ENCODE measurements around the gene OTULINL. TPM values are rescaled to one million over a fixed set of nuclear protein-coding genes. Genes with fewer than 3 reads are reported as not detected.

Gene OTULINL
- total RNA-seq, 5 donors from 2014 or later (not counting 1 experiment from before 2014, with no cell fraction given), result 30.0 to 50.1 (median 32.6) TPM

DNA sequence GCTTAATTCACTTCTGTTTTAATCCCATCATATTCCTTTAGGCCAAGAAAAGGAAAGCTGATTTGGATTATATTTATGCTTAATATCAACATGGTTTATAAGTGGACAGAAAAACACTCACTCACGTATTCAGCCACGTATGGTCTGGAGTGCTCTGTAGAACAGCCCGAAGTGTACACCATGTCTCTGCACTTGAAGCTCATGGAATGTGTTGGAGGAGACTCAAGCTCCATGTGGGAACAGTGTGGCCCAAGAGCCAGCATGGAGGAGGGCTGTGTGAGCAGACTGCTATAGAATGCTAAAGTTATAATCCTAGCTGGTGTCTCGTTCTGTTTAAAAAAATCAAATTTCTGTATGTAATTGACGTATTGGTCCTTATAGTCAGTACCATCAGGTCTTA lies 32.9 kb downstream of the OTULINL start:
- POLR2A ChIA-PET, result interaction anchor here in 1 of 2 donors (0.5 kb wide), 1 partner anchor 23 kb away, joined by 4 read pairs; no protein-coding TSS in a partner anchor
- no peak overlapping the region for H3K27ac Mint-ChIP-seq

DNA sequence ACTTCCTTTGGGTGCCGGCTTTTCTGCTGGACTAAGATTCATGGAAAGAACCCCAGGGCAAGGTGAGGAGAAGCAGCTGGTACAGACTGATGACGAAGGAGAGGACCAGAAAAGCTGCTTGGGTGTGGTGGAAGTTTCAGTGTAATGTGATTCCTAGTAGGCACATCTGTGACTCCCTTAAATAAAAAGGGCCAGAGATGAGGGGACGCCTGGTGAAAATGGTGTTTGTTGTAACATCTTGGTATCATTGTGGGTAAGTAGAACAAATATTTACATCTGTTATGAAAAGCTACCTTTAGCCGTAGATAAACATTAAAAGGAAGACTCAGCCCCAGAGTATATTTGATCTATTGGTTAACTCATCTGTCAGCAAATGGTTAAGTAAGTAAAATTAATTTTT lies 33.8 kb downstream of the OTULINL start:
- ChIA-PET POLR2A (no interaction called here), CTCF (interaction anchor here in 1 of 2 donors (1.2 kb wide), 1 partner anchor 33 kb away, joined by 4 read pairs; no protein-coding TSS in a partner anchor)
- Histone ChIP-seq H3K4me1 (ENCODE audit: control insufficient read depth in 1 of 2, extremely low read depth in 1 of 2, insufficient read depth in 2 of 2, low read length in 2 of 2) (no peaks in the 10 kb centered on the region), H3K36me3 (ENCODE audit: control insufficient read depth in 2 of 2, extremely low read depth in 1 of 2, insufficient read depth in 1 of 2, low read length in 1 of 2) (peaks cover 3 to 40% of the 10 kb centered on the region in 2 donors), H3K9me3 (no peaks in the 10 kb centered on the region), H3K4me3 (ENCODE audit: control insufficient read depth in 1 of 2, extremely low read depth in 1 of 2, low read length in 1 of 2) (no peak overlapping the region), H3K27me3 (replicated peaks in 1 of 2; ENCODE audit: control insufficient read depth in 2 of 2, extremely low read depth in 1 of 2, insufficient read depth in 2 of 2, low read length in 1 of 2) (no peaks in the 10 kb centered on the region), H3K27ac (ENCODE audit: low read length) (no peak overlapping the region)
- Mint-ChIP-seq H3K27me3 (no peaks in the 10 kb centered on the region), H3K4me3 (no peak overlapping the region), H3K27ac (no peak overlapping the region), H3K36me3 (peaks cover 64% of the 10 kb centered on the region), H3K4me1 (no peaks in the 10 kb centered on the region), H3K9me3 (peaks cover 0 to 6% (median 4%) of the 10 kb centered on the region in 3 donors)
- ATAC-seq (replicated peaks in 1 of 4) (no peak), DNase-seq (no peak)
- 93% methylated on average over 3 of the region's 4 CpGs for WGBS (ENCODE audit: insufficient coverage)

More for the DNA sequence above, 32.9 kb downstream of the OTULINL start:
- Mint-ChIP-seq H3K4me1 (no peaks in the 10 kb centered on the region), H3K27me3 (no peaks in the 10 kb centered on the region), H3K9me3 (peaks cover 0 to 4% (median 0%) of the 10 kb centered on the region in 3 donors), H3K4me3 (no peak overlapping the region), H3K36me3 (peaks cover 67% of the 10 kb centered on the region)
- Histone ChIP-seq H3K36me3 (ENCODE audit: control insufficient read depth in 2 of 2, extremely low read depth in 1 of 2, insufficient read depth in 1 of 2, low read length in 1 of 2) (peaks cover 7 to 46% of the 10 kb centered on the region in 2 donors), H3K4me1 (ENCODE audit: control insufficient read depth in 1 of 2, extremely low read depth in 1 of 2, insufficient read depth in 2 of 2, low read length in 2 of 2) (no peaks in the 10 kb centered on the region), H3K9me3 (no peaks in the 10 kb centered on the region), H3K27me3 (replicated peaks in 1 of 2; ENCODE audit: control insufficient read depth in 2 of 2, extremely low read depth in 1 of 2, insufficient read depth in 2 of 2, low read length in 1 of 2) (no peaks in the 10 kb centered on the region), H3K27ac (ENCODE audit: low read length) (no peak overlapping the region), H3K4me3 (ENCODE audit: control insufficient read depth in 1 of 2, extremely low read depth in 1 of 2, low read length in 1 of 2) (no peak overlapping the region)
- ATAC-seq (replicated peaks in 1 of 4) (no peak), DNase-seq (no peak)
- WGBS (ENCODE audit: insufficient coverage), result 100% methylated on average over 3 of the region's 5 CpGs
- CTCF ChIA-PET, result no interaction called here

DNA sequence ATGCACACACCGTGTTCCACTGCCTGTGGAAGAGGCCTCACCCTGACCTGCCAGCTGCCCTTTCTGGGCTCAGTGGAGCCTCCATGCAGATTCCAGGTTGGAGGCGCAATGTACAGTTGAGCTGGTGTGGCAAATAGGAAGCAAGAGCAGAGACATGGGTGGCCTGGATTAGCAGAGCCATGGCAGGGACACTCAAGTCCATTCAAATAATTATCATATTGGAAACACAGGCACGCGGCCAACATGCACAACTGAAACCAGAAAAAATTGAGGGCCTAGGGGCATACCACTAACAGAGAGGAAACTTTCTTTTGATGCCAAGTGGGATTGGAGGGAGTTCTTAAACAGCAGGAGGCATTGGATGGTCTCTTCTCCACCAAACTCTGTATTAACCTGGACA lies 35.8 kb downstream of the OTULINL start:
- DNase-seq (no peak), ATAC-seq (replicated peaks in 1 of 4) (no peak)
- H3K27me3 Mint-ChIP-seq, result no peaks in the 10 kb centered on the region
- WGBS (ENCODE audit: insufficient coverage), result 100% methylated on average over 1 of the region's 4 CpGs
- no peaks in the 10 kb centered on the region for H3K9me3 ChIP-seq
- no peak overlapping the region for H3K27ac Mint-ChIP-seq
- no peak overlapping the region for H3K4me3 ChIP-seq (ENCODE audit: control insufficient read depth in 1 of 2, extremely low read depth in 1 of 2, low read length in 1 of 2)
- H3K36me3 Mint-ChIP-seq, result peaks cover 64% of the 10 kb centered on the region
- peaks cover 14 to 25% (median 15%) of the 10 kb centered on the region in 3 donors for H3K9me3 Mint-ChIP-seq
- H3K4me1 ChIP-seq (ENCODE audit: control insufficient read depth in 1 of 2, extremely low read depth in 1 of 2, insufficient read depth in 2 of 2, low read length in 2 of 2), result no peaks in the 10 kb centered on the region
- H3K4me3 Mint-ChIP-seq, result no peak overlapping the region
- no peak overlapping the region for H3K27ac ChIP-seq (ENCODE audit: low read length)
- ChIA-PET POLR2A (no interaction called here), CTCF (interaction anchor here in 1 of 2 donors (0.7 kb wide), 1 partner anchor 229 kb away, joined by 6 read pairs; no protein-coding TSS in a partner anchor)
- H3K27me3 ChIP-seq (replicated peaks in 1 of 2; ENCODE audit: control insufficient read depth in 2 of 2, extremely low read depth in 1 of 2, insufficient read depth in 2 of 2, low read length in 1 of 2), result no peaks in the 10 kb centered on the region
- H3K36me3 ChIP-seq (ENCODE audit: control insufficient read depth in 2 of 2, extremely low read depth in 1 of 2, insufficient read depth in 1 of 2, low read length in 1 of 2), result peaks cover 3 to 25% of the 10 kb centered on the region in 2 donors
- H3K4me1 Mint-ChIP-seq, result no peaks in the 10 kb centered on the region

DNA sequence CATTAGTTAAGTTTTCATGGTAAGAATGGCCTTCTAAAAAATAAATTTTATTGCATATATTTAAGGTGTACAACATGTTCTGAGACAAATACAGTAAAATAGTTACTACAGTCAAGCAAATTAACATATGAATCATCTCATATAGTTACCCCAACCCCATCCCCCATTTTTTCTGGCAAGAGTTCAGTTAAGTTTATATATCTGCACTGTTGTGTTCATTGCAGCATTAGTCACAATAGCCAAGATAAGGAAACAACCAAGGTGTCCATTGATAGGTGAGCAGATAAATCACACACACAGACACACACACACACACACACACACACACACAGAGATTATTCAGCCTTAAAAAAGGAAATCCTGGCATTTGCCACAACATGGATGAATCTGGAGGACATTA lies 45.7 kb downstream of the OTULINL start:
- ATAC-seq (replicated peaks in 1 of 4) (no peak), DNase-seq (no peak)
- H3K27me3 Mint-ChIP-seq, result no peaks in the 10 kb centered on the region
- H3K4me1 Mint-ChIP-seq, result no peaks in the 10 kb centered on the region
- Histone ChIP-seq H3K27me3 (replicated peaks in 1 of 2; ENCODE audit: control insufficient read depth in 2 of 2, extremely low read depth in 1 of 2, insufficient read depth in 2 of 2, low read length in 1 of 2) (peaks cover 0 to 2% of the 10 kb centered on the region in 2 experiments), H3K4me1 (ENCODE audit: control insufficient read depth in 1 of 2, extremely low read depth in 1 of 2, insufficient read depth in 2 of 2, low read length in 2 of 2) (no peaks in the 10 kb centered on the region), H3K4me3 (ENCODE audit: control insufficient read depth in 1 of 2, extremely low read depth in 1 of 2, low read length in 1 of 2) (no peak overlapping the region), H3K36me3 (ENCODE audit: control insufficient read depth in 2 of 2, extremely low read depth in 1 of 2, insufficient read depth in 1 of 2, low read length in 1 of 2) (no peaks in the 10 kb centered on the region), H3K9me3 (no peaks in the 10 kb centered on the region), H3K27ac (ENCODE audit: low read length) (no peak overlapping the region)
- H3K9me3 Mint-ChIP-seq, result peaks cover 1 to 12% (median 3%) of the 10 kb centered on the region in 3 donors
- ChIA-PET CTCF (no interaction called here), POLR2A (no interaction called here)
- peaks cover under 1% of the 10 kb centered on the region for H3K36me3 Mint-ChIP-seq
- H3K4me3 Mint-ChIP-seq, result no peak overlapping the region
- no peak overlapping the region for H3K27ac Mint-ChIP-seq

DNA sequence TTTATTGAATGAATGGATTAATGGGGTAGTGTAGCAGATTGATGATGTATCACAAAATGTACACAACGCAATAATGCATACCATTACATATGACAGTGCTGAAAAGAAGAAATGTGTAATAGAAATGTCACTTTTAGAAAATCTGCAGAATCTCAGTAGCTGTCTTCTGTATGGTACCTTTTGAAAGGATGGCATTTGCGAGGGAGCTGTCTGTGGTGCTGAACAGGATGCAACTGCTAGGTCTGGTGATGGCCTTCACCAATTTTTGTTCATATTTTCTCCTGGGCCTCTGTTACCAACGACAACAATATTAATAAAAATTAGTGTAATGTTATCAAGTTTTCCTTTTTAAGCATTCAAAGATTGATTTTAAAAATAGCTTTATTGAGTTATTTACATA lies 46.8 kb downstream of the OTULINL start:
- WGBS (ENCODE audit: insufficient coverage), result no CpG with 5 or more reads among the region's 3 CpGs
- Mint-ChIP-seq H3K4me1 (no peaks in the 10 kb centered on the region), H3K9me3 (peaks cover 0 to 10% (median 3%) of the 10 kb centered on the region in 3 donors), H3K27ac (no peak overlapping the region), H3K36me3 (no peaks in the 10 kb centered on the region), H3K4me3 (no peak overlapping the region), H3K27me3 (no peaks in the 10 kb centered on the region)
- Histone ChIP-seq H3K4me3 (ENCODE audit: control insufficient read depth in 1 of 2, extremely low read depth in 1 of 2, low read length in 1 of 2) (no peak overlapping the region), H3K36me3 (ENCODE audit: control insufficient read depth in 2 of 2, extremely low read depth in 1 of 2, insufficient read depth in 1 of 2, low read length in 1 of 2) (no peaks in the 10 kb centered on the region), H3K4me1 (ENCODE audit: control insufficient read depth in 1 of 2, extremely low read depth in 1 of 2, insufficient read depth in 2 of 2, low read length in 2 of 2) (no peaks in the 10 kb centered on the region), H3K27ac (ENCODE audit: low read length) (no peak overlapping the region), H3K27me3 (replicated peaks in 1 of 2; ENCODE audit: control insufficient read depth in 2 of 2, extremely low read depth in 1 of 2, insufficient read depth in 2 of 2, low read length in 1 of 2) (peaks cover 0 to 2% of the 10 kb centered on the region in 2 experiments), H3K9me3 (no peaks in the 10 kb centered on the region)
- DNase-seq (peak in 34 of 35 experiments; percentile 8 to 73 (median 42)), ATAC-seq (replicated peaks in 1 of 4) (peak in 2 of 4 experiments; percentile 40 to 61)
- ChIA-PET CTCF (interaction anchor here in 1 of 2 donors (0.8 kb wide), 1 partner anchor 20 kb away, joined by 3 read pairs; no protein-coding TSS in a partner anchor), POLR2A (no interaction called here)

DNA sequence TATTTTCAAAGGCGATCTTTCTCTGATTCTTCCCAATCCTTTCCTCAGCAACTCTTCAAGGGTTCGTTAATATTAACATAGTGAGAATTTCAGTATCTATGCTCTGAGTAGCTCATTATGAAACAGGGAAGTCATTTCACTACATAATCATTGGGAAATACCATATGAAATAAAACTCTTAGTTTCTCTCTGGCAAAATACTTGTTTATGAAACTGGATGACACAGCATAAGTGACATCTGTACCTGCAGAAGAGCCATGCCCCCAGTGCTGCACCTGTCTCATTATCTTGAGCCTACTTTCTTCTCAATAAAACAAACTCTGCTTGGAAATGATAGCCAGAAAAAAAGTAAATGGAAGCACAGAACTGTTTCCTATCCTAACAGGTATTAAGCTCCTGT lies 49.1 kb downstream of the OTULINL start:
- Histone ChIP-seq H3K9me3 (no peaks in the 10 kb centered on the region), H3K4me3 (ENCODE audit: control insufficient read depth in 1 of 2, extremely low read depth in 1 of 2, low read length in 1 of 2) (no peak overlapping the region), H3K36me3 (ENCODE audit: control insufficient read depth in 2 of 2, extremely low read depth in 1 of 2, insufficient read depth in 1 of 2, low read length in 1 of 2) (no peaks in the 10 kb centered on the region), H3K27ac (ENCODE audit: low read length) (no peak overlapping the region), H3K27me3 (replicated peaks in 1 of 2; ENCODE audit: control insufficient read depth in 2 of 2, extremely low read depth in 1 of 2, insufficient read depth in 2 of 2, low read length in 1 of 2) (peaks cover 0 to 2% of the 10 kb centered on the region in 2 experiments), H3K4me1 (ENCODE audit: control insufficient read depth in 1 of 2, extremely low read depth in 1 of 2, insufficient read depth in 2 of 2, low read length in 2 of 2) (no peaks in the 10 kb centered on the region)
- DNase-seq, result no peak
- Mint-ChIP-seq H3K4me3 (no peak overlapping the region), H3K4me1 (no peaks in the 10 kb centered on the region), H3K27me3 (no peaks in the 10 kb centered on the region), H3K9me3 (peaks cover 0 to 10% (median 3%) of the 10 kb centered on the region in 3 donors), H3K36me3 (no peaks in the 10 kb centered on the region), H3K27ac (no peak overlapping the region)
- no peak for ATAC-seq (replicated peaks in 1 of 4)
- WGBS (ENCODE audit: insufficient coverage), result no CpG with 5 or more reads among the region's 2 CpGs
- CTCF ChIA-PET, result interaction anchor here in 1 of 2 donors (0.5 kb wide), 1 partner anchor 235 kb away, joined by 3 read pairs; no protein-coding TSS in a partner anchor
- POLR2A ChIA-PET, result no interaction called here

Measured in T-cell (primary cell).